GM23338 (cell line): ENCODE data around the gene SYNGR4. TPM values are rescaled to one million over a fixed set of nuclear protein-coding genes. Genes with fewer than 3 reads are reported as not detected.

ENCODE experiments used
- ATAC-seq: fragments of 200-7000 bp; cut with Tn5 transposase; 3 replicates; pipeline ENCODE4 v1.9.1; 2020
- DNase-seq: peaks from one replicate; pipeline ENCODE4 v3.0.0-alpha.2; 2015; ENCODE audit warnings: low spot score
- H2AFZ ChIP-seq: fragments of 200-600 bp; sonication (generic); 2 replicates; pipeline ENCODE4 v1.8.0; 2016; ENCODE audit warnings: antibody characterized with exemption, mild to moderate bottlenecking, moderate library complexity
- H3F3A ChIP-seq: fragments of 200-600 bp; sonication (generic); replicated peaks from 2 replicates; pipeline ENCODE4 v1.8.0; 2017; ENCODE audit warnings: antibody characterized with exemption, mixed run types, low read depth
- H3K27ac ChIP-seq: fragments of 200-600 bp; sonication (generic); 2 replicates; pipeline ENCODE4 v1.6.1; 2016; ENCODE audit warnings: low read depth
- H3K27me3 ChIP-seq: fragments of 200-600 bp; sonication (generic); 2 replicates; pipeline ENCODE4 v1.8.0; 2016; ENCODE audit warnings: mild to moderate bottlenecking, mixed run types, moderate library complexity; ENCODE audit not compliant: insufficient read depth
- H3K36me3 ChIP-seq: fragments of 200-600 bp; sonication (generic); 2 replicates; pipeline ENCODE4 v1.8.0; 2016; ENCODE audit warnings: mild to moderate bottlenecking; ENCODE audit not compliant: insufficient read depth
- H3K4me1 ChIP-seq: fragments of 200-600 bp; sonication (generic); 2 replicates; pipeline ENCODE4 v1.8.0; 2016; ENCODE audit warnings: mild to moderate bottlenecking, moderate library complexity; ENCODE audit not compliant: insufficient read depth
- H3K4me2 ChIP-seq: fragments of 200-600 bp; sonication (generic); 2 replicates; pipeline ENCODE4 v1.7.1; 2017; ENCODE audit warnings: mixed run types
- H3K4me3 ChIP-seq: fragments of 200-600 bp; sonication (generic); 2 replicates; pipeline ENCODE4 v1.6.1; 2016; ENCODE audit warnings: mixed run types
- H3K79me2 ChIP-seq: fragments of 200-600 bp; sonication (generic); replicated peaks from 2 replicates; pipeline ENCODE4 v1.8.0; 2017; ENCODE audit warnings: mild to moderate bottlenecking; ENCODE audit not compliant: insufficient read depth
- H3K9me2 ChIP-seq: fragments of 200-600 bp; sonication (generic); 2 replicates; pipeline ENCODE4 v1.8.0; 2017; ENCODE audit not compliant: insufficient read depth
- H4K20me1 ChIP-seq: fragments of 200-600 bp; sonication (generic); replicated peaks from 2 replicates; pipeline ENCODE4 v1.8.0; 2017; ENCODE audit warnings: mild to moderate bottlenecking; ENCODE audit not compliant: insufficient read depth
- H3K27ac Mint-ChIP-seq: 2 replicates; pipeline ENCODE4 v1.8.0; 2020; ENCODE audit warnings: inconsistent platforms, mild to moderate bottlenecking, moderate library complexity, mixed read lengths
- H3K27me3 Mint-ChIP-seq: 3 replicates; pipeline ENCODE4 v1.8.0; 2022; ENCODE audit warnings: low read depth, mild to moderate bottlenecking, moderate library complexity, mixed read lengths, inconsistent platforms; ENCODE audit not compliant: insufficient read depth, poor library complexity
- H3K36me3 Mint-ChIP-seq: 3 replicates; pipeline ENCODE4 v1.8.0; 2021; ENCODE audit warnings: low read depth, mild to moderate bottlenecking, inconsistent platforms, moderate library complexity, mixed read lengths
- H3K4me1 Mint-ChIP-seq: 3 replicates; pipeline ENCODE4 v1.8.0; 2020; ENCODE audit warnings: mild to moderate bottlenecking, inconsistent platforms, mixed read lengths
- H3K4me3 Mint-ChIP-seq: 3 replicates; pipeline ENCODE4 v1.8.0; 2021; ENCODE audit warnings: moderate library complexity, mild to moderate bottlenecking, inconsistent platforms, mixed read lengths
- H3K9me3 Mint-ChIP-seq: 3 replicates; pipeline ENCODE4 v1.8.0; 2020; ENCODE audit warnings: moderate library complexity, mild to moderate bottlenecking, inconsistent platforms, mixed read lengths
- CREB1 ChIP-seq: fragments of 250-450 bp; sonication (Bioruptor Pico); IDR thresholded peaks from 2 replicates; pipeline ENCODE4 v1.5.0; 2020; ENCODE audit warnings: low read depth, mild to moderate bottlenecking, moderate library complexity
- CTCF ChIP-seq, 2 experiments: fragments of 200-600 bp in 1 of 2; sonication (generic) in 1 of 2; conservative IDR thresholded peaks; 2 replicates each; pipeline versions ENCODE4 v1.5.1 to v1.6.1; 2016 to 2017; ENCODE audit warnings: antibody characterized with exemption in 2 of 2, low read depth in 2 of 2, mild to moderate bottlenecking in 2 of 2, moderate library complexity in 1 of 2
- ETS1 ChIP-seq: IDR thresholded peaks from 2 replicates; pipeline ENCODE4 v1.6.1; 2016; ENCODE audit warnings: antibody characterized with exemption
- EZH2 ChIP-seq: fragments of 200-600 bp; sonication (generic); IDR thresholded peaks from one replicate; pipeline ENCODE4 v1.8.0; 2017; ENCODE audit warnings: antibody characterized with exemption, mild to moderate bottlenecking, low read depth; ENCODE audit not compliant: unreplicated experiment
- JUNB ChIP-seq: IDR thresholded peaks from one replicate; pipeline ENCODE4 v1.6.1; 2016; ENCODE audit warnings: antibody characterized with exemption; ENCODE audit not compliant: unreplicated experiment
- POLR2AphosphoS5 ChIP-seq: IDR thresholded peaks from 2 replicates; pipeline ENCODE4 v1.6.1; 2016; ENCODE audit warnings: antibody characterized with exemption, low read depth
- REST ChIP-seq: IDR thresholded peaks from one replicate; pipeline ENCODE4 v1.6.1; 2018; ENCODE audit warnings: antibody characterized with exemption; ENCODE audit not compliant: unreplicated experiment
- STAT1 ChIP-seq: IDR thresholded peaks from one replicate; pipeline ENCODE4 v1.6.1; 2016; ENCODE audit warnings: antibody characterized with exemption; ENCODE audit not compliant: unreplicated experiment
- ZNF114 ChIP-seq: fragments of 250-450 bp; sonication (Bioruptor Pico); IDR thresholded peaks from 2 replicates; pipeline ENCODE4 v1.5.0; 2020; ENCODE audit warnings: mild to moderate bottlenecking, moderate library complexity
- ZNF331 ChIP-seq: fragments of 250-450 bp; sonication (Bioruptor Pico); IDR thresholded peaks from 2 replicates; pipeline ENCODE4 v1.5.0; 2020; ENCODE audit warnings: low read depth, mild to moderate bottlenecking, moderate library complexity
- polyA plus RNA-seq: library from polyadenylated mRNA; unstranded; fragments of >200 nt; fragmentation: Nextera tagmentation; extraction: Ambion mirVana; gene quantifications from 2 replicates; pipeline ENCODE4 v1.2.1, GENCODE V29; 2016
- total RNA-seq: library from RNA; depleted of rRNA; stranded (reverse); fragments of >200 nt; shearing (Covaris generic); gene quantifications from 2 replicates; pipeline ENCODE4 v1.2.3, GENCODE V29; 2014

SYNGR4 gene
- total and polyA plus RNA-seq, 2 experiments from 2014 or later: not detected

GRCh38 chr19:48395499-48395898 is 31.3 kb downstream of the SYNGR4 start (continued):
- TF ChIP-seq REST: no peak

GRCh38 chr19:48396016-48396823 is 32.1 kb downstream of the SYNGR4 start:
- peaks cover 1% of the 10 kb centered on the region for H3K79me2 ChIP-seq
- Mint-ChIP-seq H3K9me3 (peaks cover 5% of the 10 kb centered on the region; the same call in 2 of the 3 replicates), H3K4me1 (peaks cover 63% of the 10 kb centered on the region), H3K27ac (no peak overlapping the region), H3K4me3 (peak overlapping the region; percentile 73; the same call in 2 of the 3 replicates), H3K27me3 (peaks cover 59% of the 10 kb centered on the region), H3K36me3 (peaks cover 4% of the 10 kb centered on the region; the same call in 2 of the 3 replicates)
- H4K20me1 ChIP-seq: no peaks in the 10 kb centered on the region
- peaks cover 13% of the 10 kb centered on the region for H3F3A ChIP-seq
- peak overlapping the region; percentile 95 for H3K4me2 ChIP-seq
- H3K9me2 ChIP-seq: no peaks in the 10 kb centered on the region
- no peak overlapping the region for H3K27ac ChIP-seq
- H3K36me3 ChIP-seq: no peaks in the 10 kb centered on the region
- no peak overlapping the region for H2AFZ ChIP-seq
- ATAC-seq (no peak), DNase-seq (no peak)
- peaks cover 52% of the 10 kb centered on the region for H3K4me1 ChIP-seq
- peak overlapping the region; percentile 74 for H3K4me3 ChIP-seq
- H3K27me3 ChIP-seq: peaks cover 62% of the 10 kb centered on the region
- TF ChIP-seq POLR2AphosphoS5 (peak; percentile 5), STAT1 (no peak)

GRCh38 chr19:48396824-48397176 is 32.6 kb downstream of the SYNGR4 start:
- ATAC-seq (no peak), DNase-seq (no peak)
- TF ChIP-seq CREB1: no peak
- no peak for TF ChIP-seq ETS1
- TF ChIP-seq JUNB: no peak
- no peak for TF ChIP-seq CTCF (conservative IDR thresholded peaks at IDR 0.05; ENCODE audit: low read depth in 2 of 2)
- no peak for TF ChIP-seq EZH2
- no peak for TF ChIP-seq ZNF331 (CRISPR knock-in tag)
- TF ChIP-seq STAT1: no peak
- TF ChIP-seq ZNF114 (CRISPR knock-in tag): no peak
- Histone ChIP-seq H3K9me2 (no peaks in the 10 kb centered on the region), H3K4me3 (peak overlapping the region; percentile 79), H2AFZ (no peak overlapping the region), H4K20me1 (no peaks in the 10 kb centered on the region), H3K4me2 (peak overlapping the region; percentile 95; the same call in 1 of the 2 replicates), H3K27me3 (peaks cover 62% of the 10 kb centered on the region), H3K27ac (no peak overlapping the region), H3K4me1 (peaks cover 58% of the 10 kb centered on the region), H3F3A (peaks cover 16% of the 10 kb centered on the region), H3K79me2 (no peaks in the 10 kb centered on the region), H3K36me3 (no peaks in the 10 kb centered on the region)
- no peak overlapping the region for H3K4me3 Mint-ChIP-seq
- peaks cover 4% of the 10 kb centered on the region; the same call in 2 of the 3 replicates for H3K36me3 Mint-ChIP-seq
- peaks cover 56% of the 10 kb centered on the region for H3K27me3 Mint-ChIP-seq
- H3K9me3 Mint-ChIP-seq: peaks cover 5% of the 10 kb centered on the region; the same call in 2 of the 3 replicates
- H3K27ac Mint-ChIP-seq: no peak overlapping the region
- H3K4me1 Mint-ChIP-seq: peaks cover 66% of the 10 kb centered on the region
